ENCODE results near the gene RANBP2.
"Not testable (repeated sequence)": the region's sequence is repeated elsewhere in the genome, so short reads cannot be mapped to it uniquely, and the experiment has no call there.

The RANBP2 gene

GRCh38 chr2:108701208-108701607, 18.1 kb upstream of the RANBP2 start:
- DNase-seq (ENCODE audit: low read depth), result no peak
- TF ChIP-seq, protein P1, sequence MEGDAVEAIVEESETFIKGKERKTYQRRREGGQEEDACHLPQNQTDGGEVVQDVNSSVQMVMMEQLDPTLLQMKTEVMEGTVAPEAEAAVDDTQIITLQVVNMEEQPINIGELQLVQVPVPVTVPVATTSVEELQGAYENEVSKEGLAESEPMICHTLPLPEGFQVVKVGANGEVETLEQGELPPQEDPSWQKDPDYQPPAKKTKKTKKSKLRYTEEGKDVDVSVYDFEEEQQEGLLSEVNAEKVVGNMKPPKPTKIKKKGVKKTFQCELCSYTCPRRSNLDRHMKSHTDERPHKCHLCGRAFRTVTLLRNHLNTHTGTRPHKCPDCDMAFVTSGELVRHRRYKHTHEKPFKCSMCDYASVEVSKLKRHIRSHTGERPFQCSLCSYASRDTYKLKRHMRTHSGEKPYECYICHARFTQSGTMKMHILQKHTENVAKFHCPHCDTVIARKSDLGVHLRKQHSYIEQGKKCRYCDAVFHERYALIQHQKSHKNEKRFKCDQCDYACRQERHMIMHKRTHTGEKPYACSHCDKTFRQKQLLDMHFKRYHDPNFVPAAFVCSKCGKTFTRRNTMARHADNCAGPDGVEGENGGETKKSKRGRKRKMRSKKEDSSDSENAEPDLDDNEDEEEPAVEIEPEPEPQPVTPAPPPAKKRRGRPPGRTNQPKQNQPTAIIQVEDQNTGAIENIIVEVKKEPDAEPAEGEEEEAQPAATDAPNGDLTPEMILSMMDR (IDR thresholded peaks at IDR 0.05; ENCODE audit: low read depth, low read length, missing control alignments), result no peak

DNA sequence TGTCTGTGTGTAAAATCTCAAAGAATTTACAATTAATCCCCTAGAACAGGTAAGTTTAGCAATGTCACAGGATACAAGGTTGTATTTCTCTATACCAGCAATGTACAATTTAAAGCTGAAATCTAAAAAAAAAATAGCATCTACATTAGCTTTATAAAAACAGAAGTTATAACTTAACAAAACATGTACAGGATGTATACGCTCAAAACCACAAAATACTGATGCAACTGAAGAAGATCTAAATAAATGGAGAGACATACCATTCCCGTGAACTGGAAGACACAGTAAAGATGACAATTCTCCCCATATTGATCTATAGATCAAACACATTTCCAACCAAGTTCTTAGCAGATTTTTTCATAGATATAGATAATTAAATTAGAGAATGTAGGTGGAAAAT, 17.5 kb upstream of the RANBP2 start:
- H3K4me3 ChIP-seq (ENCODE audit: low read depth, low read length), result no peak overlapping the region
- TF ChIP-seq, protein P1 (IDR thresholded peaks at IDR 0.05; ENCODE audit: low read depth, low read length, missing control alignments), result no peak
- no peak for DNase-seq (ENCODE audit: low read depth)

More at GRCh38 chr2:108701208-108701607, 18.1 kb upstream of the RANBP2 start:
- no peak overlapping the region for H3K4me3 ChIP-seq (ENCODE audit: low read depth, low read length)

DNA sequence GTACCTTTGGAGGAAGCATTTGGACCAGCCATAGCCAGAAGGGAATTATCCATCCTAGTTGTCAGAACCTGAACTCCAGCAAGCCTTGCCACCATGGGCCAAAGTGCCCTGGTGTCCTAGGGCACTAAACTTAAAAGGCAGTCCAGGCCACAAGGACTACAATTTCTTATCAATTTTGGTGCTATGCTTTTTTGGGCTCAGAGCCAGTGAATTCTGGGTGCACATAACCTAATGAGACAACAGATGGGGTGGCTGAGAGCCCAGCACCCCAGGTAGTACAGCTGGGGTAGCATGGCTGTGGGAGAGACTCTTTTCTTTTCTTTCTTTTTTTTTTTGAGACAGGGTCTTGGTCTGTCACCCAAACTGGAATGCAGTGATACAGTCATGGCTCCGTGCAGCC, 14.4 kb upstream of the RANBP2 start:
- TF ChIP-seq, protein P1 (IDR thresholded peaks at IDR 0.05; ENCODE audit: low read depth, low read length, missing control alignments), result no peak
- no peak for DNase-seq (ENCODE audit: low read depth)
- H3K4me3 ChIP-seq (ENCODE audit: low read depth, low read length), result no peak overlapping the region

DNA sequence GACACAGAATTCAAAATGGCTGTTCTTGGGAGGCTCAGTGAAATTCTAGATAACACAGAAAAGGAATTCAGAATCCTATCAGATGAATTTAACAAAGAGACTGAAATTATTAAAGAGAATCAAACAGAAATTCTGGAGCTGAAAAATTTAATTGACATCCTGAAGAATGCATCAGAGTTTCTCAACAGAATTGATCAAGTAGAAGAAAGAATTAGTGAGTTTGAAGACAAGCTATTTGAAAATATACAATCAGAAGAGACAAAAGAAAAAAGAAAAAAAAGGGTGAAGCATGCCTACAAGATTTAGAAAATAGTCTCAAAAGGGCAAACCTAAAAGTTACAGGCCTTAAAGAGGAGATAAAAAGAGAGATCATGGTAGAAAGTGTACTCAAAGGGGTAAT, 12.0 kb upstream of the RANBP2 start:
- H3K4me3 ChIP-seq (ENCODE audit: low read depth, low read length), result no peak overlapping the region
- TF ChIP-seq, protein P1 (IDR thresholded peaks at IDR 0.05; ENCODE audit: low read depth, low read length, missing control alignments), result no peak
- no peak for DNase-seq (ENCODE audit: low read depth)

DNA sequence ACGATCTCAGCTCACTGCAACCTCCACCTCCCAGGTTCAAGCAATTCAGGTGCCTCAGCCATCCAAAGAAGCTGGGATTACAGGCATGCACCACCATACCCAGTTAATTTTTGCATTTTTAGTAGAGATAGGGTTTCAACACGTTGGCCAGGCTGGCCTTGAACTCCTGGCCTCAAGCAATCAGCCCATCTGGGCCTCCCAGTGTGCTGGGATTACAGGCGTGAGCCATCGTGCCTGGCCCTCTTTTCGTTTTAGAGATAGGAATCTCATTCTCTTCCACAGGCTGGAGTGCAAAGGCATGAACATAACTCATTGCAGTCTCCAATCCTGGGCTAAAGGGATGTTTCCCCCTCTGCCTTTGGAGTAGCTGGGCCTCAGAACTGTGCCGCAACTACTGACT, 2.3 kb upstream of the RANBP2 start:
- not testable (repeated sequence) for DNase-seq (ENCODE audit: low read depth); H3K4me3 ChIP-seq (ENCODE audit: low read depth, low read length)

GRCh38 chr2:108726048-108726447, 6.8 kb downstream of the RANBP2 start:
- H3K4me3 ChIP-seq (ENCODE audit: low read depth, low read length); DNase-seq (ENCODE audit: low read depth): not testable (repeated sequence)

- H3K4me3 ChIP-seq (ENCODE audit: low read depth, low read length); DNase-seq (ENCODE audit: low read depth): not testable (repeated sequence)
Measured at GRCh38 chr2:108734656-108735055, 15.4 kb downstream of the RANBP2 start.

DNA sequence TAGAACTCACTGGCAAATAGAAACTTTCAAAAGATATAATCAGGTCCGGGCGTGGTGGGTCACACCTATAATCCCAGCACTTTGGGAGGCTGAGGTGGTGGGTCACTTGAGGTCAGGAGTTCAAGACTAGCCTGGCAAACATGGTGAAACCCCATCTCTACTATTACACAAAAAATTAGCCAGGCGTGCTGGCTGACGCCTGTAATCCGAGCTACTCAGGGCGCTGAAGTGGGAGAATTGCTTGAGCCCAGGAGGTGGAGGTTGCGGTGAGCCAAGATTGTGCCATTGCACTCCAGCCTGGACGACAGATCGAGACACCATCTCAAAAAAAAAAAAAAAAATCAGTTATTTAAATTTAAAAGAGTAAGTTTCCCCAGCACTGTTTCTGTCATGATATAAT, 38.7 kb downstream of the RANBP2 start:
- H3K4me3 ChIP-seq (ENCODE audit: low read depth, low read length); DNase-seq (ENCODE audit: low read depth): not testable (repeated sequence)

- not testable (repeated sequence) for DNase-seq (ENCODE audit: low read depth)
Measured at GRCh38 chr2:108762618-108763017, 43.3 kb downstream of the RANBP2 start.

GRCh38 chr2:108766671-108767070, 47.4 kb downstream of the RANBP2 start:
- H3K4me3 ChIP-seq (ENCODE audit: low read depth, low read length); DNase-seq (ENCODE audit: low read depth): not testable (repeated sequence)

More at GRCh38 chr2:108762618-108763017, 43.3 kb downstream of the RANBP2 start:
- not testable (repeated sequence) for H3K4me3 ChIP-seq (ENCODE audit: low read depth, low read length)

DNA sequence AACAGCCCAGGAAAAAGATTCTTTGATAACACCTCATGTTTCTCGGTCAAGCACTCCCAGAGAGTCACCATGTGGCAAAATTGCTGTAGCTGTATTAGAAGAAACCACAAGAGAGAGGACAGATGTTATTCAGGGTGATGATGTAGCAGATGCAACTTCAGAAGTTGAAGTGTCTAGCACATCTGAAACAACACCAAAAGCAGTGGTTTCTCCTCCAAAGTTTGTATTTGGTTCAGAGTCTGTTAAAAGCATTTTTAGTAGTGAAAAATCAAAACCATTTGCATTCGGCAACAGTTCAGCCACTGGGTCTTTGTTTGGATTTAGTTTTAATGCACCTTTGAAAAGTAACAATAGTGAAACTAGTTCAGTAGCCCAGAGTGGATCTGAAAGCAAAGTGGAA, 48.6 kb downstream of the RANBP2 start:
- H3K4me3 ChIP-seq (ENCODE audit: low read depth, low read length); DNase-seq (ENCODE audit: low read depth): not testable (repeated sequence)

Measured in GM12864 (cell line).